HepG2 (cell line): Measurements from ENCODE around the gene TMCO2. TPM values are rescaled to one million over a fixed set of nuclear protein-coding genes. Genes with fewer than 3 reads are reported as not detected.

Source experiments
- ATAC-seq: fragments of 200-7000 bp; cut with Tn5 transposase; 3 replicates; pipeline ENCODE4 v1.9.1; 2020; ENCODE audit warnings: mild to moderate bottlenecking, moderate library complexity
- BruUV-seq: library from RNA; stranded (reverse); fragments of 400-500 nt; replicated peaks from 2 replicates; lab custom pipeline; 2021; lab: Mats Ljungman, UMichigan
- CTCF ChIA-PET: fragments of 300-600 bp; formaldehyde crosslinking; extraction: SDS; loops from one replicate; lab custom pipeline; 2021; ENCODE audit warnings: low total read pairs, inconsistent platforms, low intra/inter-chr PET ratio; lab: Yijun Ruan, JAX
- POLR2A ChIA-PET: fragments of 350-600 bp; sonication (Branson Sonifier 250); formaldehyde crosslinking; loops from one replicate; lab custom pipeline; 2020; ENCODE audit warnings: antibody characterized with exemption, inconsistent platforms; lab: Yijun Ruan, JAX
- DNase-seq: peaks from one replicate; pipeline ENCODE4 v3.0.0-alpha.2; 2015; ENCODE audit warnings: low spot score
- FAIRE-seq: peaks from 3 replicates; lab custom pipeline; 2011; peaks lifted over from hg19 to GRCh38; lab: Jason Lieb, UNC
- H2AFZ ChIP-seq: one replicate; pipeline ENCODE4 v1.6.1; 2011; ENCODE audit warnings: low read length, inconsistent platforms
- H3K27ac ChIP-seq: fragments of 300-600 bp; 3 replicates; pipeline ENCODE4 v1.8.0; 2011; ENCODE audit warnings: mixed run types, mild to moderate bottlenecking, mixed read lengths, low read length, inconsistent platforms; ENCODE audit not compliant: insufficient read depth; ENCODE audit errors: extremely low read length
- H3K27me3 ChIP-seq, 2 experiments: fragments of 200-600 bp in 1 of 2; 2 replicates in 1 of 2; 3 replicates in 1 of 2; pipeline versions ENCODE4 v1.6.0 to v1.8.0; 2011; ENCODE audit warnings: low read length in 2 of 2, mild to moderate bottlenecking in 2 of 2, moderate library complexity in 2 of 2, inconsistent platforms in 1 of 2; ENCODE audit not compliant: insufficient read depth in 2 of 2, control insufficient read depth in 1 of 2
- H3K36me3 ChIP-seq, 2 experiments: fragments of 200-600 bp in 1 of 2; replicated peaks in 1 of 2; 2 replicates in 1 of 2; 3 replicates in 1 of 2; pipeline versions ENCODE4 v1.5.1 to v1.8.0; 2011; ENCODE audit warnings: low read length in 2 of 2, inconsistent platforms in 1 of 2; ENCODE audit not compliant: insufficient read depth in 2 of 2, control insufficient read depth in 1 of 2
- H3K4me1 ChIP-seq: 2 replicates; pipeline ENCODE4 v1.5.1; 2012; ENCODE audit warnings: low read length, inconsistent platforms; ENCODE audit not compliant: insufficient read depth
- H3K4me2 ChIP-seq: 2 replicates; pipeline ENCODE4 v1.6.0; 2011; ENCODE audit warnings: low read depth, low read length, inconsistent platforms
- H3K4me3 ChIP-seq, 3 experiments: fragments of 200-600 bp in 1 of 3; sonication (generic), shearing (Covaris generic) in 1 of 3; replicated peaks in 1 of 3; 2 replicates each; pipeline ENCODE4 v1.5.1; 2011 to 2016; ENCODE audit warnings: low read length in 3 of 3, inconsistent platforms in 2 of 3, low read depth in 2 of 3, mild to moderate bottlenecking in 2 of 3, control low read depth in 1 of 3, mixed read lengths in 1 of 3; ENCODE audit not compliant: insufficient read depth in 1 of 3
- H3K79me2 ChIP-seq: one replicate; pipeline ENCODE4 v1.6.1; 2011; ENCODE audit warnings: low read length, inconsistent platforms; ENCODE audit not compliant: insufficient read depth
- H3K9ac ChIP-seq: 2 replicates; pipeline ENCODE4 v1.6.0; 2011; ENCODE audit warnings: mild to moderate bottlenecking, low read depth, low read length, inconsistent platforms; ENCODE audit not compliant: insufficient read depth
- H3K9me3 ChIP-seq: 2 replicates; pipeline ENCODE4 v1.5.1; 2012; ENCODE audit warnings: mild to moderate bottlenecking, low read length
- H4K20me1 ChIP-seq: 2 replicates; pipeline ENCODE4 v1.6.0; 2011; ENCODE audit warnings: inconsistent platforms, mild to moderate bottlenecking, low read length, moderate library complexity; ENCODE audit not compliant: insufficient read depth
- CC2D1A ChIP-seq: sonication (generic); formaldehyde crosslinking; IDR thresholded peaks from 2 replicates; pipeline ENCODE4 v1.8.1; 2023; ENCODE audit warnings: mild to moderate bottlenecking, missing genetic modification reagents
- DNMT3B ChIP-seq: conservative IDR thresholded peaks from 2 replicates; pipeline ENCODE4 v1.6.1; 2016; ENCODE audit warnings: missing biosample characterization, control low read depth
- FLYWCH1 ChIP-seq: sonication (generic); formaldehyde crosslinking; IDR thresholded peaks from 2 replicates; pipeline ENCODE4 v1.8.1; 2023; ENCODE audit warnings: mild to moderate bottlenecking, missing genetic modification reagents
- GABPA ChIP-seq, 2 experiments: IDR thresholded peaks; 2 replicates each; pipeline ENCODE4 v1.6.1; 2011 to 2016; ENCODE audit warnings: low read depth in 2 of 2, low read length in 1 of 2, missing biosample characterization in 1 of 2, missing genetic modification characterization in 1 of 2
- MED8 ChIP-seq: sonication (generic); formaldehyde crosslinking; IDR thresholded peaks from 2 replicates; pipeline ENCODE4 v1.8.1; 2023; ENCODE audit warnings: mild to moderate bottlenecking, missing genetic modification reagents; ENCODE audit not compliant: insufficient replicate concordance
- MXD4 ChIP-seq: IDR thresholded peaks from 2 replicates; pipeline ENCODE4 v1.6.1; 2016; ENCODE audit warnings: mild to moderate bottlenecking, missing biosample characterization, missing genetic modification reagents
- RCOR2 ChIP-seq: IDR thresholded peaks from 2 replicates; pipeline ENCODE4 v1.6.1; 2016; ENCODE audit warnings: missing biosample characterization, missing genetic modification reagents
- SMYD3 ChIP-seq: sonication (generic); formaldehyde crosslinking; IDR thresholded peaks from 2 replicates; pipeline ENCODE4 v1.8.1; 2023; ENCODE audit warnings: mild to moderate bottlenecking, missing genetic modification reagents
- YEATS2 ChIP-seq: sonication (generic); formaldehyde crosslinking; IDR thresholded peaks from 2 replicates; pipeline ENCODE4 v1.4.0; 2020; ENCODE audit warnings: missing genetic modification reagents, borderline replicate concordance
- ZNF563 ChIP-seq: sonication (generic); formaldehyde crosslinking; IDR thresholded peaks from 2 replicates; pipeline ENCODE4 v1.8.0; 2022; ENCODE audit warnings: mild to moderate bottlenecking, moderate library complexity, missing genetic modification reagents
- ZNF709 ChIP-seq: sonication (generic); formaldehyde crosslinking; IDR thresholded peaks from 2 replicates; pipeline ENCODE4 v1.5.0; 2020; ENCODE audit warnings: mild to moderate bottlenecking, missing genetic modification reagents
- WGBS: methylation state at CpG from one replicate; pipeline ENCODE4 v1.1.6; 2017; ENCODE audit warnings: low lambda C conversion rate; 5-methylcytosine and 5-hydroxymethylcytosine counted together
- in situ Hi-C: cut with HindIII; loops from 2 replicates; pipeline ENCODE4 v1.10.0; 2017; ENCODE audit warnings: low pct_unique_long_range_greater_than_20kb; ENCODE audit not compliant: extremely low pct_ligation_motif_present
- intact Hi-C: fragments of 100-400 bp; cut with micrococcal nuclease; formaldehyde crosslinking; loops from one replicate; pipeline ENCODE4 v1.10.0; 2022; ENCODE audit not compliant: unreplicated experiment
- polyA plus RNA-seq, 8 experiments: library from polyadenylated mRNA; depleted of rRNA in 3 of 8; stranded (reverse) in 7 of 8; unstranded in 1 of 8; fragments of >200 nt; fragmentation: Illumina TruSeq in 4 of 8; extraction: Trizol in 4 of 8; gene quantifications; 2 replicates each; pipeline versions ENCODE4 v1.2.1 to v1.2.3, GENCODE V29; 2011 to 2016; ENCODE audit warnings: low read depth in 4 of 8, missing spikeins in 1 of 8, mixed read lengths in 1 of 8; ENCODE audit not compliant: insufficient read depth in 1 of 8
- total RNA-seq, 5 experiments: library from RNA; depleted of rRNA; stranded (reverse); fragments of >200 nt; fragmentation: Illumina TruSeq; extraction: Trizol; gene quantifications; 2 replicates each; pipeline ENCODE4 v1.2.3, GENCODE V29; 2016; ENCODE audit warnings: low read depth in 1 of 5
- TF ChIP-seq, protein P1 (sequence below): IDR thresholded peaks from 2 replicates; pipeline ENCODE4 v1.6.1; 2016; ENCODE audit warnings: missing compliant biosample characterization, missing genetic modification reagents, borderline replicate concordance
- TF ChIP-seq, protein P2 (sequence below): sonication (generic); formaldehyde crosslinking; IDR thresholded peaks from 2 replicates; pipeline ENCODE4 v1.4.0; 2020; ENCODE audit warnings: missing genetic modification reagents
- TF ChIP-seq, protein P3 (sequence below): sonication (generic); formaldehyde crosslinking; IDR thresholded peaks from 2 replicates; pipeline ENCODE4 v1.4.0; 2020; ENCODE audit warnings: mild to moderate bottlenecking, low read depth, missing genetic modification reagents
- TF ChIP-seq, protein P4 (sequence below): sonication (generic); formaldehyde crosslinking; IDR thresholded peaks from 2 replicates; pipeline ENCODE4 v1.5.1; 2020; ENCODE audit warnings: mild to moderate bottlenecking, missing genetic modification reagents, borderline replicate concordance

TMCO2 gene
- total and polyA plus RNA-seq, 2 of the 13 experiments (the other 11 are each of a cell fraction or from before 2014, with no cell fraction given) = not detected

DNA sequence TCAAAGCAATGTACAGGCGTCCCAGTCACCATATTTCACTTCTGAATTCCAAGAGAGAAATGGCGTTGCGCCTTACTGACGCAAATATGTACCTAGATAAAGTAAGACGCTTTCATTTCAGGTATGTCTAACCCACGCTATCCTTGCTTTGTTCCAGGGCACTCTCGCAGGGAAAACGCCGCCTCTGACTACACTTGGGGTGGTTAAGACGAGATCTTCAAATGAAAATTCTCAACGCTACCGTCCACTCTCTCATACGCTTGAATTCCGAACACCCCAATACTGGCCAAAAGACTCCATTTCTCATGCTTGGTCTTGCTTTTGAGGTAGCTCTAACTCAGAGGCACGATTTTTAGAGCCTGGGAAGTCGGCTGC is 9.6 kb downstream of the TMCO2 start (continued):
- TF ChIP-seq, protein P1, sequence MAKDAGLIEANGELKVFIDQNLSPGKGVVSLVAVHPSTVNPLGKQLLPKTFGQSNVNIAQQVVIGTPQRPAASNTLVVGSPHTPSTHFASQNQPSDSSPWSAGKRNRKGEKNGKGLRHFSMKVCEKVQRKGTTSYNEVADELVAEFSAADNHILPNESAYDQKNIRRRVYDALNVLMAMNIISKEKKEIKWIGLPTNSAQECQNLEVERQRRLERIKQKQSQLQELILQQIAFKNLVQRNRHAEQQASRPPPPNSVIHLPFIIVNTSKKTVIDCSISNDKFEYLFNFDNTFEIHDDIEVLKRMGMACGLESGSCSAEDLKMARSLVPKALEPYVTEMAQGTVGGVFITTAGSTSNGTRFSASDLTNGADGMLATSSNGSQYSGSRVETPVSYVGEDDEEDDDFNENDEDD (CRISPR knock-in tag) = no peak
- TF ChIP-seq, protein P2, sequence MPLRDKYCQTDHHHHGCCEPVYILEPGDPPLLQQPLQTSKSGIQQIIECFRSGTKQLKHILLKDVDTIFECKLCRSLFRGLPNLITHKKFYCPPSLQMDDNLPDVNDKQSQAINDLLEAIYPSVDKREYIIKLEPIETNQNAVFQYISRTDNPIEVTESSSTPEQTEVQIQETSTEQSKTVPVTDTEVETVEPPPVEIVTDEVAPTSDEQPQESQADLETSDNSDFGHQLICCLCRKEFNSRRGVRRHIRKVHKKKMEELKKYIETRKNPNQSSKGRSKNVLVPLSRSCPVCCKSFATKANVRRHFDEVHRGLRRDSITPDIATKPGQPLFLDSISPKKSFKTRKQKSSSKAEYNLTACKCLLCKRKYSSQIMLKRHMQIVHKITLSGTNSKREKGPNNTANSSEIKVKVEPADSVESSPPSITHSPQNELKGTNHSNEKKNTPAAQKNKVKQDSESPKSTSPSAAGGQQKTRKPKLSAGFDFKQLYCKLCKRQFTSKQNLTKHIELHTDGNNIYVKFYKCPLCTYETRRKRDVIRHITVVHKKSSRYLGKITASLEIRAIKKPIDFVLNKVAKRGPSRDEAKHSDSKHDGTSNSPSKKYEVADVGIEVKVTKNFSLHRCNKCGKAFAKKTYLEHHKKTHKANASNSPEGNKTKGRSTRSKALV (CRISPR knock-in tag) = no peak
- no peak for TF ChIP-seq GABPA (IDR thresholded peaks at IDR 0.05; ENCODE audit: low read depth, low read length)
- TF ChIP-seq GABPA (CRISPR knock-in tag; IDR thresholded peaks at IDR 0.05; ENCODE audit: low read depth) = no peak
- TF ChIP-seq FLYWCH1 (CRISPR knock-in tag) = no peak
- no peak for TF ChIP-seq CC2D1A
- TF ChIP-seq ZNF709 = no peak
- 0 out of 2 replicates have a peak, but pooled peaks have one; percentile 14 for TF ChIP-seq SMYD3 (CRISPR knock-in tag)

DNA sequence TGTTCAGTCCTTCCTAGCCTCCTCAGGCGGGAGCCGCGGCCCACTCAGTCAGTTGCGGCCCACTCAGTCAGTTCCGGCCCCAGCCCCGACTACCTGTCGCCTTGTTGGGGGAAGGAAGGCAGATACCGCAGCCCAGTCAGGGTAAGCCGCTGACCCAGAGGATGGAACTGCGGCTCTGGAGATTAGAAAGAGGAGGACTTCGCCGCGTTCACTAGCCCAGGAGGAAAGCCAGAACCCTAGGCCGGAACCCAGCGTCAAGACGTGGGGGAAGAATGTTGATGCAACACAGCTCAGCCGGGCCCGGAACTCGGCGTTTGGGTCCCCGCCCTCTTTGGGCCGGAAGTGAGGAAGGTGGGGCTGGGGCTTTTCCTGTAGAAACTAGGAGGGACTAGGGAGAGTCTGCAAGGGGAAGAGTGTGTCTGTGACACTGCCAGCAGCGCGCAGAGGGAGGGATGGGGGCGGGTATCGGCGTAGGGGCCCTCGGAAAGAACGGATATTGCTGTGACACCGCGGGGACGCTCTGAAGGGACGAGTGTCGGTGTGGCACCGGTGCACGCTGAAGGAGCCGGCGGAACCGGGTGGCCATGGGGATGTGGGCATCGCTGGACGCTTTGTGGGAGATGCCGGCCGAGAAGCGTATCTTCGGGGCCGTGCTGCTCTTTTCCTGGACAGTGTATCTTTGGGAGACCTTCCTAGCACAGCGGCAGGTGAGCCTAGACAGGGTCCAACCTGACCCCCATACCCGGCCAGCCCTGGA is 10.1 kb downstream of the TMCO2 start, which contains the start of gene ZMPSTE24:
TSS of gene ZMPSTE24 (plus strand) at position 549 of the 757 bp plus-strand sequence. CDS start at position 585, 36 bp downstream.
- CTCF ChIA-PET = no interaction called here
- Histone ChIP-seq H2AFZ (peak within 1 kb of the TSS; percentile 97), H3K9ac (peak within 1 kb of the TSS; percentile 99), H3K9me3 (no peaks in the 10 kb centered on the region), H3K79me2 (peaks cover 41% of the 10 kb centered on the region), H3K4me3 (peak within 1 kb of the TSS; percentile 92 to 99 (median 97)), H4K20me1 (no peaks in the 10 kb centered on the region), H3K36me3 (peaks cover 3 to 21% of the 10 kb centered on the region in 2 experiments; a peak in 4 of 5 replicates), H3K4me2 (peak within 1 kb of the TSS; percentile 79), H3K4me1 (peaks cover 17% of the 10 kb centered on the region), H3K27me3 (no peaks in the 10 kb centered on the region; a peak in 1 of 5 replicates), H3K27ac (peak within 1 kb of the TSS; percentile 98)
- DNase-seq (peak; percentile 95), ATAC-seq (peak; percentile 98), FAIRE-seq (peak; percentile 83)
- intact Hi-C loops = loop anchor here (5.0 to 10.0 kb wide), 2 partner anchors 57 to 96 kb away; partner anchors contain the start of genes COL9A2 and RLF
- in situ Hi-C loops = no loop called here
- 0% methylated on average over 28 of the region's 48 CpGs for WGBS
- no TSS peak for BruUV-seq
- POLR2A ChIA-PET = interaction anchor here (0.7 to 1.6 kb wide), 8 partner anchors 9 to 218 kb away, joined by 3 to 13 read pairs (median 5); partner anchors contain the start of genes CAP1, COL9A2, SMAP2 and TMCO2
- TF ChIP-seq MED8 (CRISPR knock-in tag) (peak; percentile 81), YEATS2 (peak; percentile 97), RCOR2 (CRISPR knock-in tag) (0 out of 2 replicates have a peak, but pooled peaks have one; percentile 19), DNMT3B (no peak), MXD4 (CRISPR knock-in tag) (peak; percentile 98), ZNF563 (CRISPR knock-in tag) (peak; percentile 80; the same call in 1 of the 2 replicates)
- TF ChIP-seq, protein P3, sequence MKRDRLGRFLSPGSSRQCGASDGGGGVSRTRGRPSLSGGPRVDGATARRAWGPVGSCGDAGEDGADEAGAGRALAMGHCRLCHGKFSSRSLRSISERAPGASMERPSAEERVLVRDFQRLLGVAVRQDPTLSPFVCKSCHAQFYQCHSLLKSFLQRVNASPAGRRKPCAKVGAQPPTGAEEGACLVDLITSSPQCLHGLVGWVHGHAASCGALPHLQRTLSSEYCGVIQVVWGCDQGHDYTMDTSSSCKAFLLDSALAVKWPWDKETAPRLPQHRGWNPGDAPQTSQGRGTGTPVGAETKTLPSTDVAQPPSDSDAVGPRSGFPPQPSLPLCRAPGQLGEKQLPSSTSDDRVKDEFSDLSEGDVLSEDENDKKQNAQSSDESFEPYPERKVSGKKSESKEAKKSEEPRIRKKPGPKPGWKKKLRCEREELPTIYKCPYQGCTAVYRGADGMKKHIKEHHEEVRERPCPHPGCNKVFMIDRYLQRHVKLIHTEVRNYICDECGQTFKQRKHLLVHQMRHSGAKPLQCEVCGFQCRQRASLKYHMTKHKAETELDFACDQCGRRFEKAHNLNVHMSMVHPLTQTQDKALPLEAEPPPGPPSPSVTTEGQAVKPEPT (CRISPR knock-in tag) = no peak; the same call in 1 of the 2 replicates
- TF ChIP-seq, protein P4, sequence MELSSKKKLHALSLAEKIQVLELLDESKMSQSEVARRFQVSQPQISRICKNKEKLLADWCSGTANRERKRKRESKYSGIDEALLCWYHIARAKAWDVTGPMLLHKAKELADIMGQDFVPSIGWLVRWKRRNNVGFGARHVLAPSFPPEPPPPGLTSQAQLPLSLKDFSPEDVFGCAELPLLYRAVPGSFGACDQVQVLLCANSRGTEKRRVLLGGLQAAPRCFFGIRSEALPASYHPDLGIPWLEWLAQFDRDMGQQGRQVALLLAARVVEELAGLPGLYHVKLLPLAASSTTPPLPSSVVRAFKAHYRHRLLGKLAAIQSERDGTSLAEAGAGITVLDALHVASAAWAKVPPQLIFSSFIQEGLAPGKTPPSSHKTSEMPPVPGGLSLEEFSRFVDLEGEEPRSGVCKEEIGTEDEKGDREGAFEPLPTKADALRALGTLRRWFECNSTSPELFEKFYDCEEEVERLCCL (CRISPR knock-in tag) = peak; percentile 86
